A549 (cell line): ENCODE measurements around the gene MEST. TPM values are rescaled to one million over a fixed set of nuclear protein-coding genes. Genes with fewer than 3 reads are reported as not detected.

Source experiments
- ATAC-seq, 2 experiments: fragments of 200-7000 bp in 1 of 2; fragments of >200 bp in 1 of 2; cut with Nextera tagmentation in 1 of 2; cut with Tn5 transposase in 1 of 2; 3 replicates each; pipeline versions ENCODE4 v1.8.0 to v1.9.1; 2018 to 2020; ENCODE audit warnings: mild to moderate bottlenecking in 1 of 2, moderate library complexity in 1 of 2
- CTCF ChIA-PET: fragments of 300-600 bp; sonication (Branson Sonifier 250); formaldehyde crosslinking; extraction: SDS; loops from one replicate; lab custom pipeline; 2021; ENCODE audit warnings: antibody characterized with exemption, inconsistent platforms; lab: Yijun Ruan, JAX
- POLR2A ChIA-PET: fragments of 350-600 bp; formaldehyde crosslinking; extraction: SDS; loops from one replicate; lab custom pipeline; 2021; ENCODE audit warnings: antibody characterized with exemption, inconsistent platforms; lab: Yijun Ruan, JAX
- DNase-seq, 2 experiments: peaks; one replicate each; pipeline versions ENCODE4 v3.0.0 to v3.0.0-alpha.2; 2011 to 2016; ENCODE audit warnings: low read depth in 1 of 2, low spot score in 1 of 2
- FAIRE-seq: peaks from 2 replicates; lab custom pipeline; 2011; peaks lifted over from hg19 to GRCh38; lab: Jason Lieb, UNC
- H3K27ac ChIP-seq, 2 experiments: fragments of >200 bp; sonication (Bioruptor Twin); formaldehyde crosslinking; 3 replicates each; pipeline ENCODE4 v1.5.1; 2016 to 2017
- H3K4me1 ChIP-seq: fragments of >200 bp; sonication (Bioruptor Twin); formaldehyde crosslinking; 3 replicates; pipeline ENCODE4 v1.6.1; 2016
- H3K4me2 ChIP-seq: fragments of >200 bp; sonication (Bioruptor Twin); formaldehyde crosslinking; 3 replicates; pipeline ENCODE4 v1.6.1; 2016
- H3K4me3 ChIP-seq: fragments of >200 bp; sonication (Bioruptor Twin); formaldehyde crosslinking; 3 replicates; pipeline ENCODE4 v1.5.1; 2016
- H3K9me3 ChIP-seq: fragments of >200 bp; sonication (Bioruptor Twin); formaldehyde crosslinking; 3 replicates; pipeline ENCODE4 v1.6.1; 2016
- CEBPB ChIP-seq, 2 experiments: fragments of >200 bp in 1 of 2; sonication (Bioruptor Twin) in 1 of 2; formaldehyde crosslinking in 1 of 2; IDR thresholded peaks; 2 replicates each; pipeline ENCODE4 v1.6.1; 2012 to 2016
- CHD4 ChIP-seq: fragments of 200-600 bp; sonication (generic); IDR thresholded peaks from 2 replicates; pipeline ENCODE4 v1.6.1; 2016; ENCODE audit warnings: antibody characterized with exemption, mild to moderate bottlenecking, borderline replicate concordance
- EHF ChIP-seq: fragments of 250-450 bp; sonication (Bioruptor Pico); IDR thresholded peaks from 2 replicates; pipeline ENCODE4 v1.5.0; 2020; ENCODE audit warnings: mild to moderate bottlenecking
- EHMT2 ChIP-seq: fragments of 200-600 bp; sonication (generic); IDR thresholded peaks from 2 replicates; pipeline ENCODE4 v1.6.1; 2016; ENCODE audit warnings: antibody characterized with exemption, low read depth, mild to moderate bottlenecking, moderate library complexity
- ESRRA ChIP-seq: fragments of 150-350 bp; IDR thresholded peaks from 2 replicates; pipeline ENCODE4 v1.6.1; 2014; ENCODE audit warnings: mild to moderate bottlenecking, low read length, borderline replicate concordance
- FOSL2 ChIP-seq, 2 experiments: fragments of 450-650 bp in 1 of 2; fragments of >200 bp in 1 of 2; sonication (Bioruptor Twin) in 1 of 2; formaldehyde crosslinking; IDR thresholded peaks; 2 replicates each; pipeline versions ENCODE4 v1.5.0 to v1.6.1; 2016 to 2020; ENCODE audit warnings: mild to moderate bottlenecking in 1 of 2, moderate library complexity in 1 of 2
- FOXS1 ChIP-seq: fragments of 250-450 bp; sonication (Bioruptor Pico); IDR thresholded peaks from 2 replicates; pipeline ENCODE4 v1.5.0; 2020; ENCODE audit warnings: mild to moderate bottlenecking, moderate library complexity
- HDAC2 ChIP-seq: fragments of 200-600 bp; sonication (generic); IDR thresholded peaks from 2 replicates; pipeline ENCODE4 v1.6.1; 2016
- HOXB13 ChIP-seq: fragments of 250-450 bp; sonication (Bioruptor Pico); IDR thresholded peaks from 2 replicates; pipeline ENCODE4 v1.5.0; 2020; ENCODE audit warnings: low read depth, mild to moderate bottlenecking, moderate library complexity
- HOXB5 ChIP-seq: fragments of 250-450 bp; sonication (Bioruptor Pico); IDR thresholded peaks from 2 replicates; pipeline ENCODE4 v1.5.0; 2020; ENCODE audit warnings: mild to moderate bottlenecking, moderate library complexity
- JUN ChIP-seq, 2 experiments: fragments of >200 bp; sonication (Bioruptor Twin); formaldehyde crosslinking; IDR thresholded peaks; 2 replicates in 1 of 2; 3 replicates in 1 of 2; pipeline ENCODE4 v1.6.1; 2016 to 2017
- KDM1A ChIP-seq: fragments of 200-600 bp; sonication (generic); IDR thresholded peaks from 2 replicates; pipeline ENCODE4 v1.6.1; 2016; ENCODE audit warnings: low read depth, mild to moderate bottlenecking
- MAFK ChIP-seq: fragments of 450-650 bp; IDR thresholded peaks from 2 replicates; pipeline ENCODE4 v1.6.1; 2014; ENCODE audit not compliant: partially characterized antibody
- NFE2L2 ChIP-seq: fragments of 150-350 bp; conservative IDR thresholded peaks from 2 replicates; pipeline ENCODE4 v1.6.1; 2014; ENCODE audit warnings: low read length
- PBX3 ChIP-seq: IDR thresholded peaks from 2 replicates; pipeline ENCODE4 v1.6.1; 2012
- POLR2A ChIP-seq: IDR thresholded peaks from 2 replicates; pipeline ENCODE4 v1.6.1; 2012; ENCODE audit warnings: mild to moderate bottlenecking, low read length
- POLR2AphosphoS2 ChIP-seq: conservative IDR thresholded peaks from 2 replicates; pipeline ENCODE4 v1.6.1; 2012; ENCODE audit warnings: low read length, improper control_type of control experiment, inconsistent platforms
- RAD21 ChIP-seq, 2 experiments: fragments of >200 bp in 1 of 2; sonication (Bioruptor Twin) in 1 of 2; formaldehyde crosslinking in 1 of 2; IDR thresholded peaks in 1 of 2; conservative IDR thresholded peaks in 1 of 2; 2 replicates in 1 of 2; 3 replicates in 1 of 2; pipeline ENCODE4 v1.6.1; 2012 to 2018; ENCODE audit warnings: inconsistent platforms in 1 of 2
- RARB ChIP-seq: fragments of 250-450 bp; sonication (Bioruptor Pico); IDR thresholded peaks from 2 replicates; pipeline ENCODE4 v1.8.0; 2021; ENCODE audit warnings: mild to moderate bottlenecking, moderate library complexity
- ZC3H11A ChIP-seq: fragments of 450-650 bp; IDR thresholded peaks from 2 replicates; pipeline ENCODE4 v1.6.1; 2014; ENCODE audit warnings: antibody characterized with exemption, mild to moderate bottlenecking
- ZFP36 ChIP-seq: fragments of 450-650 bp; IDR thresholded peaks from 2 replicates; pipeline ENCODE4 v1.6.1; 2014; ENCODE audit warnings: borderline replicate concordance; ENCODE audit not compliant: partially characterized antibody
- WGBS: methylation state at CpG from one replicate; pipeline ENCODE4 v1.1.6; 2017; ENCODE audit errors: missing lambda C conversion rate; 5-methylcytosine and 5-hydroxymethylcytosine counted together
- polyA plus RNA-seq, 4 experiments: library from polyadenylated mRNA; depleted of rRNA in 3 of 4; stranded (reverse); fragments of >200 nt; fragmentation: RNase III in 1 of 4; extraction: RNeasy Plus Mini Kit Qiagen cat#74134 plus additional on column Dnase treatment in 1 of 4; gene quantifications; 2 replicates in 3 of 4; 3 replicates in 1 of 4; pipeline ENCODE4 v1.2.3, GENCODE V29; 2011 to 2017
- TF ChIP-seq, protein P1 (sequence below): fragments of 150-350 bp; IDR thresholded peaks from 2 replicates; pipeline ENCODE4 v1.6.1; 2014; ENCODE audit warnings: low read depth, mild to moderate bottlenecking, low read length
- TF ChIP-seq, protein P2 (sequence below): fragments of 200-600 bp; sonication (generic); IDR thresholded peaks from 2 replicates; pipeline ENCODE4 v1.6.1; 2016; ENCODE audit warnings: antibody characterized with exemption, mild to moderate bottlenecking, moderate library complexity

MEST gene
- polyA plus RNA-seq, 2 of the 4 experiments (the other 2 are of a cell fraction), result 31.2 to 85.1 TPM

DNA sequence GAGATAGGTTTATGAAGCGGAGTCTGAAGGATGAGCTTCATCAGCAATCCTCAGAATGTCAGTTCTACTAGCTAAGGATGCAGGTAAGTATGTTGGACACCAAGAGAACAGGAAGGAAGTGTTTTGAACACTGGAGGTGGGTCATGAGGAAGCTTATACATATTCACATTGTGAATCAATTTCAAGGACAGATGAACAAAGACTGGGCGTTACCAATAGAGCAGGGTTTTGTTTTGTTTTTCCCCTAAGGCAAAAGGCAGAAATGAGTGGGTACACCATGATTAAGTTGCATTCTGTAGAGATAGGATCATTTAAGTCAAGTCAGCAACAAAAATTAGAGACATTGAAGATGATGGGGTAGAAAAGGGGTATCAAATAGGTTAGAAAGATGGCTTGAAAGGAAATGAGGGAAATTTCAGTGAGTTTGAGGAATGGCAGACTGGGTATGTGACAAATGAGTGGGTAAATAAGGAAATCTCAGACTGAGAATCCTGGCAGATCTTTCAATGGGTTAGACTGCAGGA is 51.7 kb downstream of the MEST start:
- Histone ChIP-seq H3K4me1 (no peaks in the 10 kb centered on the region), H3K4me2 (no peak overlapping the region), H3K9me3 (no peaks in the 10 kb centered on the region), H3K27ac (no peak overlapping the region), H3K4me3 (no peak overlapping the region)
- WGBS, result 85% methylated on average over 2 of the region's 2 CpGs
- POLR2A ChIA-PET, result no interaction called here
- DNase-seq (no peak), ATAC-seq (no peak), FAIRE-seq (no peak)
- CTCF ChIA-PET, result no interaction called here
- TF ChIP-seq, protein P1, sequence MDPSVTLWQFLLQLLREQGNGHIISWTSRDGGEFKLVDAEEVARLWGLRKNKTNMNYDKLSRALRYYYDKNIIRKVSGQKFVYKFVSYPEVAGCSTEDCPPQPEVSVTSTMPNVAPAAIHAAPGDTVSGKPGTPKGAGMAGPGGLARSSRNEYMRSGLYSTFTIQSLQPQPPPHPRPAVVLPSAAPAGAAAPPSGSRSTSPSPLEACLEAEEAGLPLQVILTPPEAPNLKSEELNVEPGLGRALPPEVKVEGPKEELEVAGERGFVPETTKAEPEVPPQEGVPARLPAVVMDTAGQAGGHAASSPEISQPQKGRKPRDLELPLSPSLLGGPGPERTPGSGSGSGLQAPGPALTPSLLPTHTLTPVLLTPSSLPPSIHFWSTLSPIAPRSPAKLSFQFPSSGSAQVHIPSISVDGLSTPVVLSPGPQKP, result no peak
- TF ChIP-seq MAFK, result peak; percentile 59

GRCh38 chr7:130544356-130544755 is 52.5 kb downstream of the MEST start:
- POLR2A ChIA-PET, result no interaction called here
- Histone ChIP-seq H3K4me1 (no peaks in the 10 kb centered on the region), H3K4me3 (no peak overlapping the region), H3K4me2 (no peak overlapping the region), H3K9me3 (no peaks in the 10 kb centered on the region)
- ATAC-seq, result no peak
- WGBS, result 89% methylated on average over 1 of the region's 1 CpG
- CTCF ChIA-PET, result no interaction called here
- no peak for DNase-seq
- FAIRE-seq, result no peak
- TF ChIP-seq HOXB5 (CRISPR knock-in tag) (no peak), RARB (CRISPR knock-in tag) (no peak), HDAC2 (no peak), POLR2A (no peak), ZFP36 (no peak), HOXB13 (CRISPR knock-in tag) (no peak), EHMT2 (no peak)
- TF ChIP-seq, protein P1, result no peak
- TF ChIP-seq, all 56 proteins: peak for 0
- no peak overlapping the region for H3K27ac ChIP-seq

DNA sequence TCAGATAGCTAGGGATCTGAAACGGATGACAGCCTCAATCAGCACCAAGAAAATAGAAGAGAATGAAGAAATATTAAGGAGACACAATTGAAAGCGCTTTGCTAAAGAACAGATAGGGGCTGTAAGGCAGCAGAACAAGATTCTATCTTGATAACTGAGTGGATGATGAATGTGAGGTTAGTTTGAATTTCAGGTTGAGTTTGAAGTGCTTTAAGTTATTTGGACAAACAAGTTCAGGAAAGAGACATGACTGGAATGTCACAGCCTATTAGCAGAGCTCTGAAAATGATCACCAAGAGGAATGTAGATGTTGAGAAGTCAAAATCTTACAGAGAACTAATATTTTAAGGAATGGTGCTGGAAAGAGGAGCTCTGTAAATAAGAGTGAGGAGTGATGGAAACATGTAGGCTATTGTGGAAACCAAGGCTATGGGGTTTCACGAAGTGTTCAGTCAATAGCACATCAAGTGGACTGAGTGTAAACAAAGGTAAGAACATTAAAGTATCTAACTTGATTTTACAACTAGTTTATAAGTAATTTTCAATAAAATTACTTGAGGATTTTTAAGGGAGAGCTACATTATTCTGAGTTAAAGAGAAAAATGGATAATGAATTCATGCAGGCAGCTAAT is 61.6 kb downstream of the MEST start:
- POLR2A ChIA-PET, result no interaction called here
- ATAC-seq, result no peak
- no peak overlapping the region for H3K4me3 ChIP-seq
- no peak for DNase-seq
- no peak overlapping the region for H3K4me2 ChIP-seq
- TF ChIP-seq, protein P2, sequence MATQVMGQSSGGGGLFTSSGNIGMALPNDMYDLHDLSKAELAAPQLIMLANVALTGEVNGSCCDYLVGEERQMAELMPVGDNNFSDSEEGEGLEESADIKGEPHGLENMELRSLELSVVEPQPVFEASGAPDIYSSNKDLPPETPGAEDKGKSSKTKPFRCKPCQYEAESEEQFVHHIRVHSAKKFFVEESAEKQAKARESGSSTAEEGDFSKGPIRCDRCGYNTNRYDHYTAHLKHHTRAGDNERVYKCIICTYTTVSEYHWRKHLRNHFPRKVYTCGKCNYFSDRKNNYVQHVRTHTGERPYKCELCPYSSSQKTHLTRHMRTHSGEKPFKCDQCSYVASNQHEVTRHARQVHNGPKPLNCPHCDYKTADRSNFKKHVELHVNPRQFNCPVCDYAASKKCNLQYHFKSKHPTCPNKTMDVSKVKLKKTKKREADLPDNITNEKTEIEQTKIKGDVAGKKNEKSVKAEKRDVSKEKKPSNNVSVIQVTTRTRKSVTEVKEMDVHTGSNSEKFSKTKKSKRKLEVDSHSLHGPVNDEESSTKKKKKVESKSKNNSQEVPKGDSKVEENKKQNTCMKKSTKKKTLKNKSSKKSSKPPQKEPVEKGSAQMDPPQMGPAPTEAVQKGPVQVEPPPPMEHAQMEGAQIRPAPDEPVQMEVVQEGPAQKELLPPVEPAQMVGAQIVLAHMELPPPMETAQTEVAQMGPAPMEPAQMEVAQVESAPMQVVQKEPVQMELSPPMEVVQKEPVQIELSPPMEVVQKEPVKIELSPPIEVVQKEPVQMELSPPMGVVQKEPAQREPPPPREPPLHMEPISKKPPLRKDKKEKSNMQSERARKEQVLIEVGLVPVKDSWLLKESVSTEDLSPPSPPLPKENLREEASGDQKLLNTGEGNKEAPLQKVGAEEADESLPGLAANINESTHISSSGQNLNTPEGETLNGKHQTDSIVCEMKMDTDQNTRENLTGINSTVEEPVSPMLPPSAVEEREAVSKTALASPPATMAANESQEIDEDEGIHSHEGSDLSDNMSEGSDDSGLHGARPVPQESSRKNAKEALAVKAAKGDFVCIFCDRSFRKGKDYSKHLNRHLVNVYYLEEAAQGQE, result no peak
- TF ChIP-seq, all 56 proteins: peak for 0
- 88% methylated on average over 3 of the region's 3 CpGs for WGBS
- CTCF ChIA-PET, result no interaction called here
- no peaks in the 10 kb centered on the region for H3K9me3 ChIP-seq
- no peaks in the 10 kb centered on the region for H3K4me1 ChIP-seq
- H3K27ac ChIP-seq, result no peak overlapping the region
- no peak for FAIRE-seq

DNA sequence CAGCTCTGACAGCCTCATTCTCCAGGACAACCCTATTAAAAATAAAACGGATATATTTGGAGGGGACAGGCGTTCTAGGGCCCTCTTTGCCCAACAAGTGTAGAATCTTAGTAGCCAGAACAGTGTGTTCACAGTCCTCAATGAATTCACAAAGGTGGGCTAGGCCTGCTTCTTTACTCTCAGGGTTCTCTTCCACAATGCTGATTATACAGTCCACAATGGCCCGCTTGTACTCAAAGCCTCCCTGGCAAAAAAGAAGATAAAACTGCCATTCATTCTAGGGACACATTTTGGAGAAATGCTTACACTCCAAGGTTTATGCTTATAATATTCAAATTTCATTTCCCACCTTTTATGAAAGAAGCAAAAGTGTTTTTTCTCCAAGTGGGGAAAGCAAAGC is 62.6 kb downstream of the MEST start:
- ATAC-seq, result no peak
- ChIA-PET POLR2A (no interaction called here), CTCF (no interaction called here)
- Histone ChIP-seq H3K4me1 (no peaks in the 10 kb centered on the region), H3K4me2 (no peak overlapping the region), H3K27ac (no peak overlapping the region), H3K4me3 (no peak overlapping the region), H3K9me3 (no peaks in the 10 kb centered on the region)
- 75% methylated on average over 3 of the region's 3 CpGs for WGBS
- no peak for FAIRE-seq
- no peak for DNase-seq
- no peak for TF ChIP-seq POLR2A
- TF ChIP-seq CHD4, result no peak
- no peak for TF ChIP-seq KDM1A
- no peak for TF ChIP-seq PBX3
- no peak for TF ChIP-seq POLR2AphosphoS2
- TF ChIP-seq RAD21 (conservative IDR thresholded peaks at IDR 0.05 in 1 of 2, IDR thresholded peaks at IDR 0.05 in 1 of 2), result no peak
- TF ChIP-seq ZC3H11A, result no peak
- TF ChIP-seq EHF (CRISPR knock-in tag), result no peak
- no peak for TF ChIP-seq FOSL2 (IDR thresholded peaks at IDR 0.05)
- no peak for TF ChIP-seq FOSL2 (CRISPR knock-in tag; IDR thresholded peaks at IDR 0.05)
- TF ChIP-seq MAFK, result no peak
- no peak for TF ChIP-seq EHMT2
- TF ChIP-seq CEBPB (IDR thresholded peaks at IDR 0.05), result no peak
- no peak for TF ChIP-seq NFE2L2
- TF ChIP-seq FOXS1, result no peak
- no peak for TF ChIP-seq ESRRA
- TF ChIP-seq JUN (IDR thresholded peaks at IDR 0.05), result no peak
